ENCODE data around the gene SCGB1D1. TPM values are rescaled to one million over a fixed set of nuclear protein-coding genes. Genes with fewer than 3 reads are reported as not detected.

Gene SCGB1D1
- total RNA-seq, 2 donors from 2014 or later, result not detected

DNA sequence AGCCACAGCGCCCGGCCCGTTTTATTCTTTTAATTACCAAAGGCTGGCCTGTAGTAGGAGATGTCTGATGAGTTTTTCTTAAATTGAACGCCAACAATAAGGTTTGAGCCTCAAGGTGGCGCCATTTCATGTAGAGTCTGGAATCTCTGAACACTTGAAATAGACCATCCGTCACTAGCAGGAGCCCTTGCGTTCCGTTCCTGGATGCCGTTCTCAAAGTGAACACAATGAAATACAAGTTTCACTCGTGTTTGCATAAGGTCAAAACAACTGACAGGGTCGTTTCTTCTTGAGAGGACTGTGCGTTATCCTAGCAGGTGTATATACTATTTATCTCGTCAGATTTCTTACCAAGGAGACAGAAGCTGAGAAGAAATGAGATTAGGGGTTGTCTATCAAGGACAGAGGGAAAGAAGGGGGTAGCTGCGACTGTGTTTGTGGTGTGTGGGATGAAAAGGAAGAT is 18.7 kb upstream of the SCGB1D1 start:
- TF ChIP-seq, protein P1, sequence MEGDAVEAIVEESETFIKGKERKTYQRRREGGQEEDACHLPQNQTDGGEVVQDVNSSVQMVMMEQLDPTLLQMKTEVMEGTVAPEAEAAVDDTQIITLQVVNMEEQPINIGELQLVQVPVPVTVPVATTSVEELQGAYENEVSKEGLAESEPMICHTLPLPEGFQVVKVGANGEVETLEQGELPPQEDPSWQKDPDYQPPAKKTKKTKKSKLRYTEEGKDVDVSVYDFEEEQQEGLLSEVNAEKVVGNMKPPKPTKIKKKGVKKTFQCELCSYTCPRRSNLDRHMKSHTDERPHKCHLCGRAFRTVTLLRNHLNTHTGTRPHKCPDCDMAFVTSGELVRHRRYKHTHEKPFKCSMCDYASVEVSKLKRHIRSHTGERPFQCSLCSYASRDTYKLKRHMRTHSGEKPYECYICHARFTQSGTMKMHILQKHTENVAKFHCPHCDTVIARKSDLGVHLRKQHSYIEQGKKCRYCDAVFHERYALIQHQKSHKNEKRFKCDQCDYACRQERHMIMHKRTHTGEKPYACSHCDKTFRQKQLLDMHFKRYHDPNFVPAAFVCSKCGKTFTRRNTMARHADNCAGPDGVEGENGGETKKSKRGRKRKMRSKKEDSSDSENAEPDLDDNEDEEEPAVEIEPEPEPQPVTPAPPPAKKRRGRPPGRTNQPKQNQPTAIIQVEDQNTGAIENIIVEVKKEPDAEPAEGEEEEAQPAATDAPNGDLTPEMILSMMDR (IDR thresholded peaks at IDR 0.05), result peak; percentile 30 to 78
- H3K27me3 ChIP-seq, result no peaks in the 10 kb centered on the region
- no peak overlapping the region for H3K4me3 ChIP-seq

DNA sequence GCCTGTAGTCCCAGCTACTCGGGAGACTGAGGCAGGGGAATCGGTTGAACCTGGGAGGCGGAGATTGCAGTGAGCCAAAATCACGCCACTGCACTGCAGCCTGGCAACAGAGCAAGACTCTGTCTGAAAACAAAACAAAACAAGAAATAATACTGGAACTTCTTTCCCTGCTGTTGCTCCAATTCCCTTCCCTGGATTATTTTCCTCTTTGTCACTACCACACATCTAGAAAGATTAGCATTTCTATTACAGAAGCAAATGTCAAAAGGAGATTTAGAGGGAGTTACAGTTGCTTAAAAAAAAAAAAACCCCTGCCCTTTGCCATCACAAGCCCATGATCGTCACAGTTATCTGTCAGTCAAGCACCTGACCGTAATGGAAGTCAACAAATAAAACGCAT is 17.7 kb upstream of the SCGB1D1 start:
- H3K4me3 ChIP-seq, result no peak overlapping the region
- TF ChIP-seq, protein P1 (IDR thresholded peaks at IDR 0.05), result no peak
- no peaks in the 10 kb centered on the region for H3K27me3 ChIP-seq
- H3K4me1 ChIP-seq, result peaks cover 0 to 9% of the 10 kb centered on the region in 2 donors
- H3K27ac ChIP-seq, result no peak overlapping the region
- no peak for DNase-seq (ENCODE audit: low spot score)
- no peaks in the 10 kb centered on the region for H3K36me3 ChIP-seq
- no peaks in the 10 kb centered on the region for H3K9me3 ChIP-seq

More for the DNA sequence above, 18.7 kb upstream of the SCGB1D1 start:
- Histone ChIP-seq H3K36me3 (no peaks in the 10 kb centered on the region), H3K9me3 (no peaks in the 10 kb centered on the region), H3K4me1 (peaks cover 0 to 9% of the 10 kb centered on the region in 2 donors), H3K27ac (peak overlapping the region in 1 of 2 donors; percentile 23)
- peak; percentile 91 for DNase-seq (ENCODE audit: low spot score)

GRCh38 chr11:62176766-62177165 is 13.2 kb upstream of the SCGB1D1 start:
- no peak overlapping the region for H3K4me3 ChIP-seq
- DNase-seq (ENCODE audit: low spot score), result no peak
- peaks cover 0 to 4% of the 10 kb centered on the region in 2 donors for H3K4me1 ChIP-seq
- peaks cover 0 to 3% of the 10 kb centered on the region in 2 donors for H3K9me3 ChIP-seq
- no peak overlapping the region for H3K27ac ChIP-seq
- TF ChIP-seq, protein P1 (IDR thresholded peaks at IDR 0.05), result no peak
- H3K36me3 ChIP-seq, result no peaks in the 10 kb centered on the region
- no peaks in the 10 kb centered on the region for H3K27me3 ChIP-seq

GRCh38 chr11:62179995-62180394 is 10.0 kb upstream of the SCGB1D1 start:
- TF ChIP-seq, protein P1 (IDR thresholded peaks at IDR 0.05), result no peak
- Histone ChIP-seq H3K4me3 (no peak overlapping the region), H3K27ac (no peak overlapping the region), H3K27me3 (no peaks in the 10 kb centered on the region), H3K4me1 (no peaks in the 10 kb centered on the region), H3K9me3 (peaks cover 0 to 11% of the 10 kb centered on the region in 2 donors), H3K36me3 (no peaks in the 10 kb centered on the region)
- DNase-seq (ENCODE audit: low spot score), result no peak

GRCh38 chr11:62181097-62181496 is 8.9 kb upstream of the SCGB1D1 start:
- Histone ChIP-seq H3K4me1 (no peaks in the 10 kb centered on the region), H3K9me3 (peaks cover 0 to 11% of the 10 kb centered on the region in 2 donors), H3K4me3 (no peak overlapping the region), H3K36me3 (no peaks in the 10 kb centered on the region), H3K27ac (no peak overlapping the region), H3K27me3 (no peaks in the 10 kb centered on the region)
- no peak for DNase-seq (ENCODE audit: low spot score)
- TF ChIP-seq, protein P1 (IDR thresholded peaks at IDR 0.05), result no peak
